GM19043 (cell line): ENCODE measurements around the gene OSBPL6.
A peak's percentile ranks its signal among the peaks of the same experiment; 100 is the strongest.
"Not testable (repeated sequence)": the region's sequence is repeated elsewhere in the genome, so short reads cannot be mapped to it uniquely, and the experiment has no call there.

Source experiments
- ATAC-seq: cut with Tn5 transposase; IDR thresholded peaks from one replicate; pipeline ENCODE4 v1.9.1; 2021; ENCODE audit warnings: low read depth; ENCODE audit not compliant: unreplicated experiment

The OSBPL6 gene

DNA sequence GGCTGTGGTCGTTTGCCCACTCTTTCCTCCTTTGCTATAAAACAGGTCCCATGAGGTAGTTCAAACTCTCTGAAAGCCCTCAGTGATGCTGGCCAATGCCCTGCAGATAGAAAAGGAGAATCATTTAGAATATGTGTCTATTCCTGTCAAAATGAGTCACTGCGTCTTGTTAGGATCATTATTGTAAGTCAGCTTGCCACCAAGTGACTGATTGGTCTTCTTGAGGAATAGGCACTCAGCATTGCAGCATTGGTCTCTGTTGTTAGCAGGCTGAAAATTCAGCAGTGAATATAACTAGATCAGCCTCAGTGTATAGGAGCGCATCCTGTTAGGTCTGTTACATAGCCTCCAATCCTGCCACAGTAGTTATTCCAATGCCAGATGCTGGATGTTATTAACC lies 227.8 kb downstream of the OSBPL6 start:
- no peak for ATAC-seq

DNA sequence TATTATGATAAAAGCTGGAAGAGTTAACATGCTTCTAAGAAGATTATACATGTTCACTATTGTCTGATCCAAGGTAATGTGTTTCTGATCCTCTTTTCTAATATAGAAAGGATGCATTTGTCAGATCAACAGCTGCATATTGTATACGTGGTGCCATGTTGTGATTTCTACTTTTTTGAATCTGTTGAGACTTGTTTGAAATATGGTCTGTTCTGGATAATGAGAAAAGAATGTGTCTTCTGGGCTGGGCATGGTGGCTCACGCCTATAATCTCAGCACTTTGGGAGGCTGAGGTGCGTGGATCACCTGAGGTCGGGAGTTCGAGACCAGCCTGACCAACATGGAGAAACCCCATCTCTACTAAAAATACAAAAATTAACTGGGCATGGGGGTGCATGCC lies 229.4 kb downstream of the OSBPL6 start:
- ATAC-seq, result not testable (repeated sequence)

DNA sequence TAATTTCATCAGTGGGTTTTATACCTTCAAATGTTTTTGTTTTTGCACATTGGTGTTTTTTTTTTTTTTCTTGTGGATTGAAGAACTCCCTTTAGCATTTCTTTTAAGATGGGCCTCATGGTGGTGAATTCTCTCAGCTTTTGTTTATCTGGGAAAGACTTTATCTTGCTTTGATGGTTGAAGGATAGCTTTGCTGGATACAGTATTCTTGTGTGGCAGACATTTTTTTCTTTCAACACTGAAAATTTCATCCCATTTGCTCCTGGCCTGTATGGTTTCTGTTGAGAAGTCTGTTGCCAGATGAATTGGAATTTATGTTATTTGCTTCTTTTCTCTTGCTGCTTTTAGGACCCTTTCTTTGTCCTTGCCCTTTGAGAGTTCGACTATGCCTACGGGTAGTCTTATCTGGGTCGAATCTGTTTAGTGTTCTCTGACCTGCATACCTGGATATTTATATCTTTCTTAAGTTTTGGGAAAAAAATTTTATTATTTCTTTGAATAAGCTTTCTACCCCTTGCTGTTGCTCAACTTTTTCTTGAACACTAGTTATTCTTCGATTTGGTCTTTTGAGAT lies 231.0 kb downstream of the OSBPL6 start:
- ATAC-seq, result no peak

DNA sequence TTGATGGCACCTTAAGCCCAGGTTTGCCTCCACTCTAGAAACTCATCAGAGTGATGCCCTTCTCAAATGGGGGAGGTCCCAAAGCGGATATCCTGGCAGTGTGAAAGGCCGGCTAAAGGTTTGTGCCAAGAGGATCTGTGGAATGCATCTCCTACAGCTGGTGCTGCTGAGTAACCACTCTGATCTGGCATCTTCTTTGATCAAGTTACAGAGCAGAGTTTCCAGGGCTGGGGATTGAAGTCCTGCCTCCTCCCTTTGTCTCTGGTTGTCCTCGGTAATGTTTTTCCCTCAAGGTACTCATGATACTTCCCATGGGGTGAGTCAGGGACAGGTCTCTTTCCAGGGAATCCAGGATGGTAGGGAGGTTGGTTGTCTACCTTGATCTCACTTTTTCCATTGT lies 232.1 kb downstream of the OSBPL6 start:
- ATAC-seq, result no peak

DNA sequence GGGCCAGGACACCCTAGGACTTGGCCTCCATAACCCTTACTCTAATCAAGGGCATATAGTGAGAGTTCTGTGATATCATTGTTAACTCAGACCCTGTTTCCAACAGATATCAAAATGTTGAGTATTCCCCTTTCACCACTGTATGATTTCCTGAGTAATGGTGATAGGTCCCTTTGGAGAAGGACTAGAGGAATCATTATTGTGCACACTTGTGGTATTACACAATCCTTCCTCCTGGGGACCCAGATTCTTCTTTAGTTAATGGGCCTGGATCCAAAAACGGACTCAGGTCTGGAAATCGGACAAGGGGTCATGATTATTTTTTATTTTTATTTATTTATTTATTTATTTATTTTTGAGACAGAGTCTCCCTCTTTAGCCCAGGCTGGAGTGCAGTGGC lies 233.1 kb downstream of the OSBPL6 start:
- ATAC-seq, result no peak

DNA sequence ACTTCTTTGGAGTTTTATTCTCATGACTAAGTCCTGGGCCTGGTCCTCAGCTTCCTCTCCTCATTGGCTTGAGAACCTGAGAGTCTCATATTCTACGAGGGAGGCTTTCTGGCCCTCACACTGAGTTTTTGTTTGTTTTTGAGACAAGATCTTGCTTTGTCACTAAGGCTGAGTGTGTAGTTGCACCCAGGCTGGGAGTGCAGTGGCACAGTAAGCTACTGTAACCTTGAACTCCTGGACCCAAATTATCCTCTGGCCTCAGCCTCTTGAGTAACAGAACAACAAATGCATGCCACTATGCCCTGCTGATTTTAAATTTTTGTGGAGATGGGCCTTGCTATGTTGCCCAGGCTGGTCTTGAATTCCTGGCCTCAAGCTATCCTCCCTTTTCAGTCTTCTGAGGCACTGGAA lies 234.1 kb downstream of the OSBPL6 start:
- no peak for ATAC-seq

DNA sequence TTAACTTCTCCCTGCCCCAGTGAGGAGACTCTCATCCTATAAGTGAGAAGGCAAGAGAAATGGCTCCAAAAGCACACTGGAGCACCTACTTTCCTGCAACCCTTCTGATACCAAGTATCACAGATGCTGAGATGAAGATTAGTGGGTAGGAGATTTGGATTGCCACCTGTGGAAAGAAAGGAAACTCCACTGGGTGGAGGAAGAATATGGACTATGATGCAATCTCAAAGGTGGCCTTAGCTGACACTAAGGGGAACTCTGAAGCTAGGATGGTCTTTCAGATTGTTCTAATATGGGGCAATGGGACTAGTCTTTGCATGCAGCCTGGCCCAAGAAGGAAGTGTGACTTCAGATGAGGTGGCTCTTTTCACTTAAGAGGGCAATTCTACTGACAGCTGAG lies 235.0 kb downstream of the OSBPL6 start:
- no peak for ATAC-seq

DNA sequence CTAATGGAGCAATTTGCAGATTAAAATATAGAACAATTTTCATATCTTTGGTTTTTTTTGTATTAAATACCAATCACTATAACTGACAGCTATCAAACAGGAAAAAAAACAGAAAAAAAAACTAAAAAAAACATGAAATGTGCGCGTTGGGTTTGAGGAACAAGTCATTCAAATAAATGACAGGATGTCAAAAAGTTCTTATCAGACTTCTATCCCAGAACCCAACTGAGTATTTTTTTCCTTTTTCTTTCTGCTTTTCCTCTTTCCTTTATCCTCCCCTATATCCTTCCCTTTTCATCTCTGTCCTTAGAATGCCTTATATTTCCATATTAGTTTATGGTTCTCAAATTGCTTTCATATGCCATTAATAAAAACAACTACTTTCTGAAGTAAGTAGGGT lies 242.3 kb downstream of the OSBPL6 start:
- no peak for ATAC-seq

DNA sequence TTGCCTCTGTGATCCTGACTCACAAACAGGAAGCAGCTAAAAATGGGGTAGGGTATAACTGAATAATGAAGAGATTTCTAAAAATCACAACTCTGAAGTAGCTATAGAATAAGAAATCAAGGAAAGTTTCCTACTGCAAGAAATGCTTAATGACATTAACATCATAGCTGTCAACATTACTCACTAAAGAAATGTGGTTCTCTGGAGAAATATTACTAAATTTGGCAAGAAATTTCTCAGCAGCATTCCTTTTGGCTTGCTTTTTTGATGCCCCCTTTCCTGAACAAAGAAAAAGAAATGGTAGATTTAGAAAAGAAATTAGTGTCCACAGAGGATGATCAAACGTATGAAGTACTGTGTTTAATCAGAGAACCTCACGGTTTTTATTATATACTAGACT lies 247.1 kb downstream of the OSBPL6 start:
- no peak for ATAC-seq

DNA sequence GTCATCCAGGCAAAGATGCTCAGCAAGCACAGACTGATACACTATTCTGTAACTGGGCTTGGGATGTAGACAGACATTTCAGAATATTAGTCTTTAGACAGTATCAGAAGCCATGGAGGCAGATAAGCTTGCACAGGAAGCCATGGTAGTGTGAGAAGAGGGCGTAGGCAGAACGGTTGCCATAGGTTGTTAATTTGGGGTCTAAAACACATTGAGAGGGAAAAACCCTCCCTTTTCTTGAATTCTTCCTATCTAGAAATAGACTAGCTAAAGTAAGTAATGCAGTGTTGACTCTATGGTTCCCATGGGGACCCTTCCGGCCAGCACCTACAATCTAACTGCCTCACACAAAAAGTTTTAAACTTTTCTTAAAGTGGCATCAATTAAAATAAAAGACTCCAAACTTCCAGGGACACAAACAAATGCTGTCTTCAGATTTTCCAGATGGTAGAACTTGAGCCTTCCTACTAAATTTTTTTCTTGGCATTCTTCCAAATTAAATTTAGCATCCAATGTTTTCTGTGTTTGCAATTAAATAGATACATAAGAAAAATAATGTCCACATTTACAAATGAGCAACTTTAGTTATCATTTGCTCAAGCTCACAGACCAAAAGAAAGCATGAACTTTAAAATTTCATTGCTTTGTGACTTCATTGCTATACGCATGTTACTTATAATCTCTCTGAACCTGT lies 254.8 kb downstream of the OSBPL6 start:
- ATAC-seq, result no peak

DNA sequence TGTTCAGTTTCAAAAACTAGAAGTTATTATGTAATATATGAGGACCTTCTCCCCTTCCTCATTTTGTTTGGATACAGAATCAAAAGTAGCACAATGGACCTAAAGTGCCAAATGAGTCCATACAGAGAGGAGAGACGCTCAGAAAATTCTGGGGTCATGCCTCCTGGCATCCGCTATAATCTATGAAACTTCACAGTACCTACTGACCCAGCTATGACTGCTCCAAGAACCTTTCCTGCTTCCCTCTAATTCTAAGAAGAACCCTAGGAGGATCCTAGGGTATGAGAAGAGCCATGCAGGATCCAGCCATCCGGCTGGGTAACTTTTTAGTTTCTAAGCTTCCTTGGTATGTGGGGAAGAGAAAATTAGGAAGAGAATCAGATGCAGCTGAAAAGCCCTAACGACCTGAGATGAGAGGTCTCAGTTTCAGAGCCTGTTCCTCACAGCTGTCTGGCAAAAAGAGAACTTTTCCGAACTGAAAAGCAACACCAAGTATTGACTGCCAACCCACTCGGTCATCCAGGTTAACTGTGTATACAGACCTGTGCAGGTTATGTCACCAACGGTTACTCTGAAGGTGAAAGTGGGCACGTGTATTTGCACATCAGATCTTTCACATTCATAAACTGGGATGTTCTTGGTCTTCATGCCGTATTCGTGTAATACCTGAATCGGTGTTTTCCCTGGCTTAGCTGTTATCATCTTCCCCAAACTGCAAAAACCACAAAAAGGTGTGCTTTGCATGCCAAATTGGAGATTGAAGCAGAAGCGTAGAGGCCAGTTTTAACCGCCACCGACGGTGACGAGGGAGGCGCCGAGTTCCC lies 255.6 kb downstream of the OSBPL6 start:
- ATAC-seq, result no peak

DNA sequence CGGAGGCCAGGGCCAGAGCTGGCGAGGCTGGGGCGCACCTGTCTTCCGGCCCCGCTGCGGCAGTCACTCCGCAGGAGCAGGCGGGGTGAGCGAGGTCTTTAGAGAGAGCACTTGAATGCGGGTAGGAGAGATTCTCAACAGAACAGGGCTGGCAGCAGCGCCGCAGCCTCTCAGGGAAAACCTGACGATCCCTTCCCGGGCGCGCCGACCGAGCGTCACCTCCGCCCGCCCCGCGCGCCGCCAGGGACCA lies 256.1 kb downstream of the OSBPL6 start:
- peak; percentile 39 for ATAC-seq

DNA sequence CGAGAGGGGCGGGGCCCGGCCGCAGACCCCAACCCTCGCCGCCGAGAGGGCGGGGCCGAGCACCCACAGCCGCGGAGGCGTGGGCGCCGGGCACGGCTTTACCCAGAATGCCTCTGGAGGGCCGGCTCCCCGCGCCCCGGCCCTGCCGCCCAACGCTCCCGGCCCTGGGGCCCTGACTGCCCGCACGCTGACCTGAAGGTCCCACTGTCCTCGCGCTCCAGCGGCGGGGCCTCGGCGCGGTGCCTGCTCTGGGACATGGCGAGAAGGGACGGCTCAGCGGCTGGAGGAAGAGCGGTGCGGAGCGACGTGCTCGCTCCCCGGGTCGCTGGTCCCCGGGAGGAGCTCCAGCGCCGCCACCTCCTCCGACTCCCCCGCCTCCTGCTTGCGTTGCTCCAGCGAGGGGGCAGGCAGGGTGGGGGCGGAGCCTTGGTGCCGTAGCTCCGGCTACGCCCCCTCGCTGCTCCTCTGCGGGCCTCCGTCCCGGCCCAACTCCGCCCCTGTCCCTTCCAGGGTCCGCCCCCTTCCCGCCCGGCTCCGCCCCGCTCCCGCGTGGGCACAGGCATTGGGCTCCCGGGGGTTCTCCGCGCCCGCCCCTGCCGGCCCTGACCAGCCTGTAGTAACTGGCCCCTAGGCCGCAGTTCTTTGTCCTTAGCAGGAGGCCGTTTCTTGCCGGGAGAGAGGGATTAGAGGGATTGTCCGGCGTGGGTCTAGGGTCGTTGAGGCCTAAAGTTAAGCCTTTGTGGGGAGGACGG lies 256.6 kb downstream of the OSBPL6 start, which contains the start of the genes PJVK and PRKRA:
Gene PJVK, plus strand, starts transcription at position 605 of the 752 bp plus-strand sequence. CDS start 2,032 bp downstream, outside the sequence.
Gene PRKRA, minus strand, starts transcription at position 402 of the 752 bp plus-strand sequence. Its CDS starts 145 bp downstream, at position 257.
- ATAC-seq, result peak; percentile 80

DNA sequence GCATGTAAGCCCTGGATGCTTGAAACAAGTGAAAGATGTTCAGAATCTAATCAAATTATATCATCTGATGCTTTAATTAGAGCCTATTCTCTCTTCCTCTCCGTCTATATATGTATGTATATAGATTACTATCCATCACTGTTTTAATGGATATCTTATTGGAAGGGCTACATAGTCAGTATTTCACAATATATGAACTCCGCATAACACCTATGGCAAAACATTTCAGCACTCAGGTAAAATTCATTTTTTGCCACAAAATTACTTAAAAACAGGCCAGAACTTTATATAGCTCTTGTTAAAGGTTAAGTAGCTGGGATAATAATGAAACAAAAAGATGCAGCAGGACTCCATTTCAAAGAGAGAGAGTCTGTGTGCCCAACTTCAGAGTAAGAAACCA lies 258.0 kb downstream of the OSBPL6 start:
- no peak for ATAC-seq
